ENCODE measurements around the gene ZBTB16. TPM values are rescaled to one million over a fixed set of nuclear protein-coding genes. Genes with fewer than 3 reads are reported as not detected.

ZBTB16 gene
- total and polyA plus RNA-seq, 12 donors: 7.9 to 119 (median 53.2) TPM

DNA sequence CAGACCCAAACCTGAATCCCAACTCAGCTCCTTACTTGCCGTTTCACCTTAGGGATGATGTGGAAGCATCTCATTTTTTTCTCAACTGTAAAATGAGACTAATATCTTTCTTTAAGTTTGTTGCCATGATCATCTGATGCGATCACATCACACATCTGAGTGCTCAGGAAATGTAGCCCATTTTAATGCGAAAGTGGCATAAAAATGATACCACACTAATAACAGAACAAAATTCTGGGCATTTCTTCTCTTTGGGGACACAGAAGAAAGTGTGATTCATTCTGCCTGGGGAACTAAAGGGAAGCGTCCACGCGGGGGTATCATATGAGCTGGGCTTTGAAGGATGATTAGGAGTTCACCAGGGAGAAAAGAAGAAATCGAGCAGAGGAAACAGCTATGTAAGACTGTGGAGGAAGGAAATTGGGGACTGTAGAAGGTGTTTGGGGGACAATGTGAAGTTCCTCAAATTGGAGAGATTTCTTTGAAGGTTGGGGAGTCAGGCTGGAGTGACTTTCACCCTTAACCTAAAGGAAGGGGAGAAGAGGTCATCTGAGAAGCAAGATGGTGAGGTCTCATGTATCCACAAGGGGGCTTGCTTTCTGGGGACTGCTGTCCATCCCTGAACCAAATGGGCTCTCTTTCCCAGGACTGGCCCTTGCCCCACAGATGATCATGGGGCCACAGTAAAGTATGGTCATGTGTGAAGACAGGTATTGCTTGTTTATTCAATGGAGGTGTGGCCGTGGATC, 187.0 kb downstream of the ZBTB16 start:
- Histone ChIP-seq H3K9me3 (replicated peaks in 1 of 3) (no peaks in the 10 kb centered on the region), H3K36me3 (replicated peaks in 1 of 2) (peaks cover 0 to 76% of the 10 kb centered on the region in 2 donors), H3K27ac (no peak overlapping the region), H3K4me1 (replicated peaks in 1 of 2) (peaks cover 0 to 10% of the 10 kb centered on the region in 2 donors), H3K4me3 (no peak overlapping the region), H3K27me3 (no peaks in the 10 kb centered on the region)
- no peak for TF ChIP-seq POLR2A (IDR thresholded peaks at IDR 0.05)
- TF ChIP-seq, protein P1, sequence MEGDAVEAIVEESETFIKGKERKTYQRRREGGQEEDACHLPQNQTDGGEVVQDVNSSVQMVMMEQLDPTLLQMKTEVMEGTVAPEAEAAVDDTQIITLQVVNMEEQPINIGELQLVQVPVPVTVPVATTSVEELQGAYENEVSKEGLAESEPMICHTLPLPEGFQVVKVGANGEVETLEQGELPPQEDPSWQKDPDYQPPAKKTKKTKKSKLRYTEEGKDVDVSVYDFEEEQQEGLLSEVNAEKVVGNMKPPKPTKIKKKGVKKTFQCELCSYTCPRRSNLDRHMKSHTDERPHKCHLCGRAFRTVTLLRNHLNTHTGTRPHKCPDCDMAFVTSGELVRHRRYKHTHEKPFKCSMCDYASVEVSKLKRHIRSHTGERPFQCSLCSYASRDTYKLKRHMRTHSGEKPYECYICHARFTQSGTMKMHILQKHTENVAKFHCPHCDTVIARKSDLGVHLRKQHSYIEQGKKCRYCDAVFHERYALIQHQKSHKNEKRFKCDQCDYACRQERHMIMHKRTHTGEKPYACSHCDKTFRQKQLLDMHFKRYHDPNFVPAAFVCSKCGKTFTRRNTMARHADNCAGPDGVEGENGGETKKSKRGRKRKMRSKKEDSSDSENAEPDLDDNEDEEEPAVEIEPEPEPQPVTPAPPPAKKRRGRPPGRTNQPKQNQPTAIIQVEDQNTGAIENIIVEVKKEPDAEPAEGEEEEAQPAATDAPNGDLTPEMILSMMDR (IDR thresholded peaks at IDR 0.05): no peak
- WGBS, 4 donors: 94 to 96% (median 95%) methylated on average over 8 of the region's 8 CpGs
- intact Hi-C loops (cut with DNase I): no loop called here
- no peak for DNase-seq

DNA sequence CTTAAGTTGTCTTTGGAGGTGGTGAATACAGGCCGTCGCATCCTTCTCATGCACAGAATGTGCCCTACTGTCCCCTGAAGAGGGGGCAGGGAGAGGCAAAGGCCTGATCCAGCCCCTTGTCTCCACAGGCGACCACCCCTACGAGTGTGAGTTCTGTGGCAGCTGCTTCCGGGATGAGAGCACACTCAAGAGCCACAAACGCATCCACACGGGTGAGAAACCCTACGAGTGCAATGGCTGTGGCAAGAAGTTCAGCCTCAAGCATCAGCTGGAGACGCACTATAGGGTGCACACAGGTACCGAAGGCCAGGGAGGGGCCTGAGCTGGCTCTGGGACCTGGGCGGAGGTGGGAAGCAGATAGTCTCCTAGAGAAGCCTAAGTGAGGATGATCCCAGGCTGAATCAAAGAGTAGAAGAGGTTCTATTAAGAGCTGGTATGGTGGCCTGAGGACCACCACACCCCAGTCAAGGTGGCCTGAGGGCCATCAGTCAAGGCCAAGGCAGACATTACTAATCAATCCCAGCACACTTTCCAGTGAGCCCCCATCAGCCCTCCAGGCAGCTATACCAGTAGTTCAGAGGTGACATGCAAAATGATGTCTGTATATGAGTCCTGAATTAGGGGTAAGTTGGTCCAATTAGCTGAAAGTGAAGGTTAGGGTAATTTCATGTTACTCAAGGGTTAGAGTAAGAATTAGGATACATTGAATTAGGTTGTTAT, 187.7 kb downstream of the ZBTB16 start:
- Histone ChIP-seq H3K27ac (no peak overlapping the region), H3K36me3 (replicated peaks in 1 of 2) (peaks cover 0 to 77% of the 10 kb centered on the region in 2 donors)
- TF ChIP-seq, protein P1 (IDR thresholded peaks at IDR 0.05): no peak
- no peak for TF ChIP-seq POLR2A (IDR thresholded peaks at IDR 0.05)

DNA sequence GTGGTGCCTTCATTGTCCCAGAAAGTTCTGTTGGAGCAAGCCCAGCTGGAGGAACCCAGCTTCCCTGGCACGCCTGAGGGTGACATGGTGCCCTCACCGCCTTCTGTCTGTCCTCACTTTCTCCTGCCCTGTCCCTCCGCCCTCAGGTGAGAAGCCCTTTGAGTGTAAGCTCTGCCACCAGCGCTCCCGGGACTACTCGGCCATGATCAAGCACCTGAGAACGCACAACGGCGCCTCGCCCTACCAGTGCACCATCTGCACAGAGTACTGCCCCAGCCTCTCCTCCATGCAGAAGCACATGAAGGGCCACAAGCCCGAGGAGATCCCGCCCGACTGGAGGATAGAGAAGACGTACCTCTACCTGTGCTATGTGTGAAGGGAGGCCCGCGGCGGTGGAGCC, 190.7 kb downstream of the ZBTB16 start:
- Histone ChIP-seq H3K4me1 (replicated peaks in 1 of 2) (peaks cover 0 to 10% of the 10 kb centered on the region in 2 donors), H3K27me3 (no peaks in the 10 kb centered on the region), H3K36me3 (replicated peaks in 1 of 2) (peaks cover 0 to 67% of the 10 kb centered on the region in 2 donors), H3K27ac (no peak overlapping the region), H3K4me3 (no peak overlapping the region), H3K9me3 (replicated peaks in 1 of 3) (no peaks in the 10 kb centered on the region)
- TF ChIP-seq, protein P1 (IDR thresholded peaks at IDR 0.05): no peak
- no peak for TF ChIP-seq POLR2A (IDR thresholded peaks at IDR 0.05)
- 93 to 98% (median 94%) methylated on average over 17 of the region's 17 CpGs for WGBS, 4 donors
- intact Hi-C loops (cut with DNase I): no loop called here
- no peak for DNase-seq

More for the DNA sequence above, 187.7 kb downstream of the ZBTB16 start:
- WGBS, 4 donors: 90 to 97% (median 95%) methylated on average over 11 of the region's 11 CpGs
- DNase-seq: no peak
- no peaks in the 10 kb centered on the region for H3K27me3 ChIP-seq
- no peaks in the 10 kb centered on the region for H3K9me3 ChIP-seq (replicated peaks in 1 of 3)
- H3K4me1 ChIP-seq (replicated peaks in 1 of 2): peaks cover 0 to 10% of the 10 kb centered on the region in 2 donors
- H3K4me3 ChIP-seq: no peak overlapping the region
- intact Hi-C loops (cut with DNase I): no loop called here

DNA sequence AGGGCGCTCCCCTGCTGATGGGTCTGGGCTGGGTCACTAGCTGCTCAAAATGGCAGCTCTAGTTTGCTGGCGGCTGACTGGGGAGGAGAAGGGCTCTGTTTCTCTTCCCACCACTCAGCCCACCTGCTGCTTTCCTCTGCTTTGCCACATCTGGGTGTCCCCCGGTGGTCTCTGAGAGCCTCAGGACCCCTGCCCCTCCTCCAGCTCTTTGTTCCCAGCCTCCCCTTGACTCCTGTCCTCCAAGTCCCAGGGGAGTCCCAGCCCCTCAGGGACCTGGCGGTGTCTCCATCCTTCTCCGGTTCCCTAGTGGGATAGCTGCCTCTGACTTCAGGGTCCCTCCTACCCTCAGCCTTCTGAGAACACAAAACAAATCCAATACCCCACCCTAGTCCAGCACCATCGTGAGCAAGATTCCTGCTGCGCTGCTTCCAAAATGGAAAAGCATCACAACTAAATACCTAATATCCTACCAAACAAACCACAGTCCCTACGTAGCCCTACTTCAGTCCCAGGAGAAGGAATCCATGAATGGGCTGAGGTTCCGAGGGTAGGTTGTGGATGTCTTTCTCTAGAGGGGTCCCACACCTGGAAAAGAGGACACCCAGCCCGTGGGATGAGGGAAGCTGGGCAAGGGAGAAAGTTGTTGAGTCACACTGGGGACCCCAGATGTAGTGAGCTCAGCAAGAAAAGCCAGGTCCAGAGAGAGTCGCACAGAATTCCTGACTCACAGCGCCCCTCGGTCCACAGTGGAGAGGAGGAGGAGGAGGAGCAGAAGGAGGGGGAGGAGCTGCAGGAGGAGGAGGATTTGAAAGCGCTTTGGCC, 191.7 kb downstream of the ZBTB16 start:
- intact Hi-C loops (cut with DNase I): no loop called here
- Histone ChIP-seq H3K27ac (peak overlapping the region in 2 of 5 donors; percentile 3 to 33), H3K27me3 (no peaks in the 10 kb centered on the region), H3K9me3 (replicated peaks in 1 of 3) (no peaks in the 10 kb centered on the region), H3K4me3 (no peak overlapping the region), H3K36me3 (replicated peaks in 1 of 2) (peaks cover 0 to 64% of the 10 kb centered on the region in 2 donors), H3K4me1 (replicated peaks in 1 of 2) (peaks cover under 1 to 10% of the 10 kb centered on the region in 2 donors)
- DNase-seq: peak in 2 of 7 donors; percentile 42 to 43
- TF ChIP-seq POLR2A (IDR thresholded peaks at IDR 0.05): no peak
- TF ChIP-seq, protein P1 (IDR thresholded peaks at IDR 0.05): no peak
- 79 to 88% (median 88%) methylated on average over 13 to 14 of the region's 14 CpGs for WGBS, 4 donors

Measured in adrenal gland (tissue), 12 donors.